SU-DHL-6 (cell line): ENCODE measurements around the gene SGK1.

Experiments used
- EZH2phosphoT487 ChIP-seq: fragments of 200-600 bp; sonication (generic), shearing (Covaris generic); conservative IDR thresholded peaks from 2 replicates; pipeline ENCODE4 v1.6.1; 2018; ENCODE audit warnings: mild to moderate bottlenecking, antibody characterized with exemption, low read length, moderate library complexity, mixed read lengths
- TF ChIP-seq, protein P1 (sequence below): fragments of 200-600 bp; sonication (generic); IDR thresholded peaks from one replicate; pipeline ENCODE4 v1.5.1; 2017; ENCODE audit warnings: antibody characterized with exemption, mild to moderate bottlenecking, low read length, moderate library complexity; ENCODE audit not compliant: insufficient read depth, poor library complexity, severe bottlenecking

DNA sequence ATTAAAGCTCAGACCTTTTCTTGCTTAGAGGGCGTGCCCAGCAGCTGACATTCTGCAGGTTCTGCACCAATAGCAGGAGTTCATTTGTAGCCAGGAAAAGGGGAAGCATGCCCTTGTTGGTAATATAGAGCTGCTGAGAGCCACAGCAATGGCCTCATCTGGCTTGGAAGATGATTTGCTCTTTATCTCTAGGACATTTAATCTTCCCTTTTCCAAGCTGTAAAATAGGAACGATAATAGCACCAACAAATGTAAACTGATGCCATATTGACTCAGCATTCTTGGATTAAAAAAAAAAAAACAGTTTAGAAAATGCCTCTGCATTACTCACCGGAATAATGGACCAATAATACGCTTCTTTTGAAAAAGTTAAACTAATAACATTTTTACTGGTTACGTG lies 172.1 kb downstream of the SGK1 start:
- TF ChIP-seq, protein P1, sequence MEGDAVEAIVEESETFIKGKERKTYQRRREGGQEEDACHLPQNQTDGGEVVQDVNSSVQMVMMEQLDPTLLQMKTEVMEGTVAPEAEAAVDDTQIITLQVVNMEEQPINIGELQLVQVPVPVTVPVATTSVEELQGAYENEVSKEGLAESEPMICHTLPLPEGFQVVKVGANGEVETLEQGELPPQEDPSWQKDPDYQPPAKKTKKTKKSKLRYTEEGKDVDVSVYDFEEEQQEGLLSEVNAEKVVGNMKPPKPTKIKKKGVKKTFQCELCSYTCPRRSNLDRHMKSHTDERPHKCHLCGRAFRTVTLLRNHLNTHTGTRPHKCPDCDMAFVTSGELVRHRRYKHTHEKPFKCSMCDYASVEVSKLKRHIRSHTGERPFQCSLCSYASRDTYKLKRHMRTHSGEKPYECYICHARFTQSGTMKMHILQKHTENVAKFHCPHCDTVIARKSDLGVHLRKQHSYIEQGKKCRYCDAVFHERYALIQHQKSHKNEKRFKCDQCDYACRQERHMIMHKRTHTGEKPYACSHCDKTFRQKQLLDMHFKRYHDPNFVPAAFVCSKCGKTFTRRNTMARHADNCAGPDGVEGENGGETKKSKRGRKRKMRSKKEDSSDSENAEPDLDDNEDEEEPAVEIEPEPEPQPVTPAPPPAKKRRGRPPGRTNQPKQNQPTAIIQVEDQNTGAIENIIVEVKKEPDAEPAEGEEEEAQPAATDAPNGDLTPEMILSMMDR, result no peak
- TF ChIP-seq EZH2phosphoT487, result no peak
